Astrocyte of the cerebellum (primary cell): ENCODE data around the gene MRPL19.

ENCODE experiments used
- DNase-seq: peaks from one replicate; pipeline ENCODE4 v3.0.0-alpha.2; 2011; ENCODE audit warnings: low read depth
- H3K4me3 ChIP-seq: 2 replicates; pipeline ENCODE4 v1.5.1; 2011; ENCODE audit warnings: mild to moderate bottlenecking, low read depth, low read length, moderate library complexity
- CTCF ChIP-seq: IDR thresholded peaks from 2 replicates; pipeline ENCODE4 v1.5.1; 2012; ENCODE audit warnings: low read length, low read depth, moderate library complexity, mild to moderate bottlenecking; ENCODE audit errors: missing control alignments
- in situ Hi-C: cut with HindIII; loops from 2 replicates; pipeline ENCODE4 v1.10.0; 2017; ENCODE audit warnings: low sequenced_read_pairs

The MRPL19 gene

GRCh38 chr2:75640621-75641121 lies 5.9 kb upstream of the MRPL19 start:
- peak; percentile 100 for TF ChIP-seq CTCF
- no peak overlapping the region for H3K4me3 ChIP-seq
- in situ Hi-C loops = no loop called here
- DNase-seq = no peak

GRCh38 chr2:75641587-75641986 lies 5.0 kb upstream of the MRPL19 start:
- DNase-seq = no peak

GRCh38 chr2:75643980-75644379 lies 2.6 kb upstream of the MRPL19 start:
- in situ Hi-C loops = no loop called here
- TF ChIP-seq CTCF = no peak

More at GRCh38 chr2:75641587-75641986, 5.0 kb upstream of the MRPL19 start:
- TF ChIP-seq CTCF = no peak
- no peak overlapping the region for H3K4me3 ChIP-seq
- in situ Hi-C loops = no loop called here

GRCh38 chr2:75645643-75646042 lies 940 bp upstream of the MRPL19 start:
- TF ChIP-seq CTCF = no peak
- in situ Hi-C loops = no loop called here
- H3K4me3 ChIP-seq = no peak overlapping the region
- no peak for DNase-seq

More at GRCh38 chr2:75643980-75644379, 2.6 kb upstream of the MRPL19 start:
- DNase-seq = no peak
- no peak overlapping the region for H3K4me3 ChIP-seq

- peak overlapping the region; percentile 92 for H3K4me3 ChIP-seq
- TF ChIP-seq CTCF = no peak
- in situ Hi-C loops = no loop called here
- DNase-seq = no peak
Measured at GRCh38 chr2:75646090-75646582, 447 bp upstream of the MRPL19 start.

GRCh38 chr2:75647771-75648170 lies 1.2 kb downstream of the MRPL19 start:
- peak overlapping the region; percentile 92 for H3K4me3 ChIP-seq
- DNase-seq = no peak
- no peak for TF ChIP-seq CTCF
- in situ Hi-C loops = no loop called here
